Measurements from ENCODE around the gene PCNX1.
"Not testable (repeated sequence)": the region's sequence is repeated elsewhere in the genome, so short reads cannot be mapped to it uniquely, and the experiment has no call there.

Gene PCNX1

DNA sequence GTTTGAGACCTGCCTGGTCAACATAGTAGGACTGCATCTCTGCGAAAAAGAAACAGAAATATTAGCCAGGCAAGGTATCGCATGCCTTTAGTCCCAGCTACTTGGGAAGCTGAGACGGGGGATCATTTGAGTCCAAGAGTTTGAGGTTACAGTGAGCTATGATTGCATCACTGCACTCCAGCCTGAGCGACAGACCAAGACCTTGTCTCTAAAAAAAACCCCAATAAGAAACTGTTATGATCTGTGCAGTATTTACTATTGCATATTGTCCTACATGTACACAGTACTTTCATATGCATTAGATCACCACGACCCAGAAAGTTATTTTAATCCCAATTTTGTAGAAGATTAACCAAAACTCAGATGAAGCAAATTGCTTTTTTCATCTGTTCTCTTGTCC lies 187.5 kb downstream of the PCNX1 start:
- DNase-seq = no peak

DNA sequence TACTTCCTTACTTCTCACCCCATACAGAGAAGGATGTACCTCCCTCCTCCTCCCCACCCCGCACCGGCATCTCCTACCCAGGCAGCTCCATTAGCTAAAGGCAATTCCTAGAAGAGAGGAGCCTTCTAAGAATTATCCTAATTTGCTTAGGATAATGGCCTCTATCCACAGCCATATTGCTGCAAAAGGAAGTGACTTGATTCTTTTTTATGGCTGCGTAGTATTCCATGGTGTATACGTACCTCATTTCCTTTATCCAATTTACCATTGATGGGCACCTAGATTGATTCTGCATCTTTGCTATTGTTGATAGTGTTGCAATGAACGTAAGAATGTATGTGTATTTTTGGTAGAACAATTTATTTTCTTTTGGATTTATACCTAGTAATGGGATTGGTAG lies 189.7 kb downstream of the PCNX1 start:
- no peak for DNase-seq

DNA sequence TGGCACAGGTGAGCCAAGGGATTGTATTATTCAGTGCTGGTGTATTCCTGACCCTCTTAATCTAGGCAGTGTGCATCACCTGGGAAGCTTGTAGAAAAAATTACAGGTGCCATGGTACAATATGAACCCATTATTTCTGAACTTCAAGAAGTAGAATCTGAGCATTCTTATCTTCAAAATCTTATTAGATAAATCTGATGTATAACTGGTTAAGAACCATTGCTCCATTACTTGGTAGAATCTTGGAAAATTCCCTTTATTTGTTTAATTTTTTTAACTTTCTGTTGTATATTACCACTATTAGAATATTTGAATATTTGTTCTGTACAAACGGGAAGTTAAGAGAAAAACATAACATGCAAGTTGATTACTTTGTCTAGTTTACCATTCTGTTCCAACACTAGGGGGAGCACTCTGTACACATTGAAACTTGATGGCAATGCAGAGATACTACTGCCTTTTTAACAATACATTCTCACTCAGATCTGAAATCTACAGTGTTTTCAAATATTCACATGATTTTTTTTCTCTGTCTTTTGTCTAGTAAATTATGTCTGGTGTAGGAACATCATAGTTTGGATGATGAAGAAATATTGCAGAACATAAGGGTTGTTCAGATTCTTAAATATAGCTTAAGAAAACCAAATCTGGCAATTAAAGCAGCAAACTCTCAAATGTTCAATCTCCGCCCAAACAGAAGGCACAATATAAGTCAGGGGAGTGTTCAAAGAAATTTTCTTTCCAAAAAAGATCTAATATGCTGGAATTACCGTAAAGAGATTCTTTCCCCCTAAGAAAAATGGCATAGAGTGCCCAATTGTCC lies 196.6 kb downstream of the PCNX1 start:
- peak; percentile 47 for DNase-seq

DNA sequence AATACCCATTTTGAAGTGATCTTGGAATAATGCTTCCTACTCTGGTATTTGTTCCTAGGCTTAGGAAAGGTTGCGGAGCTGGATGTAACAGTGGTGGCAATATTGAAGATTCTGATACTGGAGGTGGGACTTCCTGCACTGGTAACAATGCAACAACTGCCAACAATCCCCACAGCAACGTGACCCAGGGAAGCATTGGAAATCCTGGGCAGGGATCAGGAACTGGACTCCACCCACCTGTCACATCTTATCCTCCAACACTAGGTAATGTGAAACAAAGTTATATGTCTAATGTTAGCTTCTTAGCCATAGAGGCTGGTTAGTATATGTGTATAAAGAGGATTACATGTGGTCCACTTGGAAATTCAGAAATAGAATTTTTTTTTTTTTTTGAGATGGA lies 197.9 kb downstream of the PCNX1 start:
- no peak for DNase-seq

DNA sequence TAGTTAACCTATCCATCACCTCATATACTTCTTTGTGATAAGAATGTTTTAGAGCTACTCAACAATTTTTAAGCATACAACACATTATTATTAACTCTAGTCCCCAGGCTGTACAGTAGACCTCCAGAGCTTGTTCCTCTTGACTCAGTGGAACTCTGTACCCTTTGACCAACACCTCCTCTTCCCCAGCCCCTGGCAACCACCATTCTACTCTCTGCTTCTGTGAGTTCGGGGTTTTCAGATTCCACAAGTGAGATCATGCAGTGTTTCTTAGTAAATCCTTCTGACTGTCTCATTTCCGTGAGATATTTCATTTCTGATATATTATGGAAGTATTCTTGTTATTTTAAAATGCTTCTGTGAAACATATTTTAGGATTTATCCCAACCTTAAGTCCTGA lies 200.7 kb downstream of the PCNX1 start:
- no peak for DNase-seq

DNA sequence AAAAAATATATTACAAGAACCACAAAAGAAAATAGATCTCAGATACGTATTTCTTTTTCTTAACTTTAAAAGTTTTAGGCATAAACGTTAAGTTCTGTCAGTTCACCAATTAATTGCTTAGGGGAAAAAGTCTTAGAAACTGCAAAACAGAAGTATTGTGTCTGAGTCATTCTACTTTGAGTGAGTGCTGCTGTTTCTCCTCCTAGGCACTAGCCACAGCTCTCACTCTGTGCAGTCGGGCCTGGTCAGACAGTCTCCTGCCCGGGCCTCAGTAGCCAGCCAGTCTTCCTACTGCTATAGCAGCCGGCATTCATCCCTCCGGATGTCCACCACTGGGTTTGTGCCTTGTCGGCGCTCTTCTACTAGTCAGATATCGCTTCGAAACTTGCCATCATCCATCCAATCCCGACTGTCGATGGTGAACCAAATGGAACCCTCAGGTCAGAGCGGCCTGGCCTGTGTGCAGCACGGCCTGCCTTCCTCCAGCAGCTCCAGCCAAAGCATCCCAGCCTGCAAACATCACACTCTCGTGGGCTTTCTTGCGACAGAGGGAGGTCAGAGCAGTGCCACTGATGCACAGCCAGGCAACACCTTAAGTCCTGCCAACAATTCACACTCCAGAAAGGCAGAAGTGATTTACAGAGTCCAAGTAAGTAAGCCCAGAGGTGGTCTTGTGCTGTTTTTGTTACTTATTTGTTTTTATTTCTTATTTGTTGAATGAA lies 201.3 kb downstream of the PCNX1 start:
- no peak for DNase-seq

DNA sequence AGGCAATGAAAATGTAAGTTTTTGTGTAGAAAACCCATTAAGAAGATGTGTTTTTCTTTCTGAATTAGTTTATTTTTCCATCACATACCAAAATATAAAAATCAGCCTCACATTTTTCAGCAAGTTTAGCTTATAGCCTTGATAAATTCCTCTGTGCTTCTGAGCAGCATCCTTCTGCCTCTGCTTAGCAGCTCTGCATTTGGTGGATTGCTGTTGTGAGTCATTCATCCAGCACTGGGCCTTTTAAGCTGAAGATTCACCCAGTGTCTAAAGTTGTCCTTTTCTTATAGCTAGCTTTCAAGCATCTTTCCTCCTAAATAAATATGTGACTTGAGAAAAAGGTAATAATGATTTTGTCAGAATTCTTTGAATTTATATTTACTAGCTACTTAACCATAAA lies 206.1 kb downstream of the PCNX1 start:
- DNase-seq = no peak

DNA sequence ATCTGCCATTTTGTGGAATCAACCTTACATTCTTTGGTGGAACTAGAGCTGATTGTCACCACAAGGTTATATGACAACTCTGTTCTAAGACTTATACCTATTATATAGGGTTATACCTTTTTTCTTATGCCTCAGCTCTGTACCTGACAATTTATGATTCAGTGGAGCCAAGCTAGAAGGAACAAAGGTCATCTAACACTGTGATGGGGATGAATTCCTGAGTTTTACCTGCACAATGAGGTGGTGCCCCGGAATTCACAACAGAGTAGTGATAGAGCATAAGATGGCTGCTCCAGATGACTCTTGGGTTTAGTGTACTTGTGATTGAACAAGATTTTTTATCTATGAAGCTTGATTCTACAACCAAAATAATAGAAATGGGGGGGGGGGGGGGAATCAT lies 207.3 kb downstream of the PCNX1 start:
- no peak for DNase-seq

DNA sequence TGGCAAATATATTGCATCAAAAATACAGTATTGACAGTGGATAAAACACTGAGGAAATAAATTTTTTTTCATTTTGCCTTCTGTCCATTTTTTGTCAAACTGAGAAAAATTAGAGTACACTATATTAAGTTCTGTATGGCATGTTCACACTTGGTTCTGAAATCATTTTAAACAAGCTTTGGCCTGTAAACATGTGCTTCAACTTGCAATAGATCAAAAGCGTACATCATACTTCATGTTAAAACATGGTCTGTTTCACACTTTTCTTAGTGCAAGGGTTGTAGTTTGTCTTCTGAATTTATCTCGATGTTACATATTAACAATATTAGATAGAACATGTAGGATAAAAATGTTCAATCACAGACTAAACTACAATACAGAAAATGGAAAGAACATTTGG lies 208.0 kb downstream of the PCNX1 start:
- DNase-seq = no peak

DNA sequence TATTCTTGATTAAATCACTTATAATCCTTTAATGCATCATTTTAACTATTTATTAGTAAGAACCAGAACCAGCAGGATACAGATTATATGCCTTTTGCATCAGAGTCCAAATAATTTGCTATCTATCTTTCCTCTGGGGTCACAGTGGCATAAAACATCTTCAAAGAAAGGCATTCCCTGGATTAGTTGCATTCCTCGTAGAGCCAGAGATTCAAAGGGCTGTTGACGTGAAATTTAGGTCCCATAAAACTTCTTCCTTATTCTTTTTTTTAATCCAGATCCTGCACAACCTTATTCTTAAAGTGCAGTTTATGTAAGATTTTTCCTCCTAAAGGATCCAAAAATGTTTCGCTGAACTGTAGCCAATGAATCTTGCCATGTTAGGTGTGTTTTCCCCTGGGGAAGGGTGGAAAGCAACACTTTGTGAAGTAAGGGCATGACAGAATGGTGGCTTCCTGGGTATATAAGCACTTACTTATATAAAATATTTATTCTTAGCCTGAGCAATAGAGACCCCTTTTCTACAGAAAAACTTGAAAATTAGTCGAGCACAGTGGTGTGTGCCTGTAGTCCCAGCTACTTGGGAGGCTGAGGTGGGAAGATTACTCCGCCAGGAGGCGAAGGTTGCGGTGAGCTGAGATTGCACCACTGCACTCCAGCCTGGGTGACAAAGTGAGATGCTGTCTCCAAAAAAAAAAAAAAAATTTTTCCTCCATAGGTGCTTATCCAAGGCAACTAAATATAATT lies 208.7 kb downstream of the PCNX1 start:
- no peak for DNase-seq

DNA sequence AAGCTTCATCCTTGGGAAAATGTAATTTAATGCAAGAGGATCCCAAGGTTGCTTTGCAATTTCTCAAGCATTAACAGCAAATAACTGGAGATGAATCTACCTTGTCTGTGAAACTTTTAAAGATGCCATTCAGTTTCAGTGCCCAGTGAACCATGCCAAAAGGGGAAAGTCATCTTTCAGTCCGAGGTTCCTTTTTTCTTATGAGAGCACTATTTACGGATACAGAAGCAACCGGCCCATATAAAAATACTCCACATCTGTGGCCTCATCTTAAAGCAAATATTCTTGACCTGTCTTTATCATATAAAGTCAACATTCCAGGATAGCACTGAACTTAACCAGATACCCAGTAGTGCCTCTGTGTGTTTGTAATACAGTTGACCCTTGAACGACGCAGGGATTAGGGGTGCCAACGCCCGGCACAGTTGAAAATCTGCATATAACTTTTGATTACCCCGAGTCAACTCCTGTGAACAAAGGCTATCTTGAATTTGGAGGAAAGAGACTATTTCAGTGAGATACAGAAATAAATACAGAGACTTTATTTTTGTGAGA lies 209.4 kb downstream of the PCNX1 start:
- no peak for DNase-seq

DNA sequence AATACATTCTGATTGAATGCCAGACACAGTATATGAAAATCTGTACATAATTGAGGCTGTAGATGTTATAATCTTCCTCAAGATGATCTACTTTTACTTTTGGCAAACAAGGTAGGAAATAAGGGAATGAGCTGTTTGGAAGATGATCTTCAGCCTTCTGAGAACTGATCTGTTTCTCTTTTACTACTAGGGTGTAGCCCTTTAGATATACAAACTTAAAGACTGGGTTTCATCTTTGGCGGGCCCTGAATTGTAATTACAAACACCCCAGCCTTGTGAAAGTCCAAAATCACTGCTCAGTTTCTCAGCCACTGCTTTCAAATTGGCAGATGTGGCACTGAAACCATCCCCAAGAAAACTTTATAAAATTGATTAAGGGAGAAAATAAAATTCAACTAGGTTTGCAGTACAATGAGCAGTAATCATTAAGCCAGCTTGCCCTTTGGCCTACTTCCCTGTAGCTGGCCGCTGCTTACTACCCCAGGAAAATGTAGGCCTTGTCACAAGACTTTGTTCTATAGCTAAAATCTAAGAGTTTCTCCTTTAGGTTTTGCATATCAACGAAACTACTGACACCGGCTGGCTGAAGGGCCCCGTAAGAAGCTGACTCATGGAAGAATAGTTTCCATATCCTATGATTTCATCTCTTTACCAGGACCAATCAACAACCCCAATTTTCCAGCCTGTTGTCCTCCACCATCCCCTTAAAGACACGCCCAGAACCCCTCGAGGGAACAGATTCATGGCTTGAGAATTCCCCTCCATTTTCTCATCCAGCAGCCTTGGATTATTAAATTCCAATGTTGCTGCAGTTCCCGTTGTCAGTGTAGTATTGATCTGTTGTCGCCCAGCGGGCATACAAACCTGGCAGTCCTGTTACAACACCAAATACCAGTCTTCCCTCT lies 210.8 kb downstream of the PCNX1 start:
- DNase-seq = no peak

DNA sequence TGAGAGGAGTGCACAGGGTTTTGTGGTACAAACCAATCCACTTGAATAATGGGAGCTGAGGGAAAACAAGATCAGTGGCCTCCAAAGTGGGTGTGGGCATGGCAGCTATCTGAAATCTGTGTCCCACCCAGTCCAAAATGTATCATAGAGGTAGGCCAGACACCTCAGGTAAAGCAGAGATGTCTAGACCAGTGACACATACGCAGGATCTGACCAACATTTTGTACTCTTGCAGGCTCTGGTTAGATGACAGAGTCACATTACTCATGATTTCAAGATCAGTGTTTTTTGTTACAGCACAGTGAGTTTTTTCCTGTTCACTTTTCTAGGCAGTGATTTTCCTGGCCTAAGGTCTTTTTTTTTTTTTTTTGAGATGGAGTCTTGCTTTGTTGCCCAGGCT lies 211.8 kb downstream of the PCNX1 start:
- DNase-seq = no peak

DNA sequence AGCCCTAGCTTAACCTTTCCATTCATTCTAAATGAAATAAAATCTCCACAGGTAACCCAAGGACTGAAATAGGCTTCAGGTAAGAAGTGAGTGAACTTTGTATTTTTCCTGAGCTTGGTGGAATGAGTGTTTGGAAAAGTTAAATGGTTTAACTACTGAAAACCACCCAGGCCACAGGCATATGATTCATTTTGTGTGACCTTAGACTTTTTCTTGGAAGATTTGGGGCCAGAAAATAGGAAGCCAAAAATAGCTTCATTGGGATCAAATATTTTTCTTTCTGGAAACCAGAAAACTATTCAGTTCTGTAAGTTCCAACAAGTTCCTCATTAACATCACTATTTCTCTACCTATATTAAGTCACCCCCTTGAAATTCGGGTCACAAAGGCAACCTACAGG lies 212.6 kb downstream of the PCNX1 start:
- DNase-seq = no peak

DNA sequence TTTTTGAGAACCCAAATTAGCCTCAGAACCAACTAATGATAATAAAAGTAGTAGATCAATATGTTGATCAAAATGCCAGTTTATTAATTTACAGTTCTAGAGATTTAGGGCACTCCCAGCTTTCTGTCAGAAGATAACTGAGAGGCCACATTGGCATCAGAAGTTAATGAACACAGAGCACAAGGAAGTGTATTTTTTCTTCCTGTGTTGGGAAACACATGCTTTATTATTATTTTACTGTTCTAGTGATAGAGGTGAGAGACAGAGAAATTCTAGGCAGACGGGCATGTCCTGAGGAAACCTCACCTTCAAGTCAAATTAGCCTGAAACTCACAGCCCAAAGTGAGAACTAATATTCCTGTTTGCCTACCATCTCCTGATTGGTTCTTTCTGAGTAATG lies 213.7 kb downstream of the PCNX1 start:
- no peak for DNase-seq

DNA sequence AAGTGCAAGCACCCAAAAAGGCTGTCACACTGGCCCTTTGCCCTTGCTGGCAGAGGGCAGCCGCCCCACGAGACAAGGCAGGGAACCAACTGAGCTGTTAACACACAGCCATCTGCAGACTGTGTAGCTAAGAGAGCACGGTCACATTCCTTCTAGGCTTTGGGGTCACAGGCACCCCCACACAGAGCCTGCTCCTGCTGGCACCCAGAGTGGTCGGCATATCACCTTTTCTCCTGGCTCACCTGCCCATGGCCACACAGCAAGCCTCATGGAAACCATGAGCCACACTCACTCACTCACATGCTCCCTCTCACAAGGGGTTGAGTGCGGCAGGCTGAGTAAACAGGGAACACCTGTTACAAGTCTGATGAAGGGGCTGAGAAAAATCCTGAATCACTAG lies 214.5 kb downstream of the PCNX1 start:
- DNase-seq = no peak

DNA sequence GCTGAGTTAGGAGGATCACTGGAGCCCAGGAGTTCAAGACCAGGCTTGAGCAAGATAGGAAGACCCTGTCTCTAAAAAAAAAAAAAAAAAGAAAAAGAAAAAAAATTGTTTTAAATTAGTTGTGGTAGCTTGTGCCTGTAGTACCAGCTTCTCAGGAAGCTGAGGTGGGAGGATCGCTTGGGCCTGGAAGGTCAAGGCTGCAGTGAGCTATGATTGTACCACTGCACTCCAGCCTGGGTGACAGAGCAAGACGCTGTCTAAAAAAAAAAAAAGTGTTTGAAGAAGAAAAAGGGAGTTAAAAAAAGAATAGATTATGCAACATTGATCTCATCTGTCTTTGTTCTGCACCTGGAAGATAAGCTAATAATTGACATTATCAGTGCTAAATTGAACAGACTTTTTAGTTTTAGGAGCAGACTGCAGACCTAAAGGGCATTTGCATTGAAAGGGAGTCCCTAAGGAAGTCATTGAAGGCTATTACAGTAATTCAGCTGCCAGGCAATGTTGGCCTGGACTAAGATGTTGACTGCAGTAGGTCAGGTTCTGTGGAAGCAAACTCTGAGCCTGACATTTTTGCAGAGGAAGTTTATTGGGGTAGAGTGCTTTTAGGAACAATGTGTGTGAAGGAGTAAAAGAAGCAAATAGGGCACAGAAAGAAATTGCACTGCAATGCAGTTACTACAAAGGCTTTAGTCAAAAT lies 215.8 kb downstream of the PCNX1 start:
- DNase-seq = no peak

DNA sequence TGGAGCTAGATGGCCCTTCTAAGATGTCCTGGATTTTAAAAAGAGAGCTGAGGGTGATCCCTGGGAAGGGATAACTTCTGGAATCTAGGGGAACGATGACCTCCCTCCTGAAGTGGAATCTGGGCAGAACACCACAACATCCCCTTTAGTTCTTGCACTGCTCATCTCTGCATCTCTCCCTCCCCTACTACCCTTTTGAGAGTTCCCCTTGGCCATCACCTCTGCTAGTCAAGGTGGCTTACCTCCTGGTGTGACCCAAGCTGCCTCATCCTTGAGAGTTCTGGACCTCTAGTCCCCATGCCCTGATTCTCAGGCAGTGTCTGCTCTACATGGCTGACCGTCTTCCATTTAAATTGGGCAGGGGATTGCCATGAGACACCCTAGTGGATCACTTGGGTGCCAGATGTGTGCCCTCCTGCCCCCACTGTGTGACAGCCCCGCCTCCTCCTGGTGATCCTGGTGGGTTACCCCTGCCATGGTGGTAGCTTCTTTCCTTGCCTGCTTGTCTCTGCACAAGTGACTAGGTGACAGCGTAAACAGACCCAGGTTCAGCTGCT lies 216.4 kb downstream of the PCNX1 start:
- no peak for DNase-seq

DNA sequence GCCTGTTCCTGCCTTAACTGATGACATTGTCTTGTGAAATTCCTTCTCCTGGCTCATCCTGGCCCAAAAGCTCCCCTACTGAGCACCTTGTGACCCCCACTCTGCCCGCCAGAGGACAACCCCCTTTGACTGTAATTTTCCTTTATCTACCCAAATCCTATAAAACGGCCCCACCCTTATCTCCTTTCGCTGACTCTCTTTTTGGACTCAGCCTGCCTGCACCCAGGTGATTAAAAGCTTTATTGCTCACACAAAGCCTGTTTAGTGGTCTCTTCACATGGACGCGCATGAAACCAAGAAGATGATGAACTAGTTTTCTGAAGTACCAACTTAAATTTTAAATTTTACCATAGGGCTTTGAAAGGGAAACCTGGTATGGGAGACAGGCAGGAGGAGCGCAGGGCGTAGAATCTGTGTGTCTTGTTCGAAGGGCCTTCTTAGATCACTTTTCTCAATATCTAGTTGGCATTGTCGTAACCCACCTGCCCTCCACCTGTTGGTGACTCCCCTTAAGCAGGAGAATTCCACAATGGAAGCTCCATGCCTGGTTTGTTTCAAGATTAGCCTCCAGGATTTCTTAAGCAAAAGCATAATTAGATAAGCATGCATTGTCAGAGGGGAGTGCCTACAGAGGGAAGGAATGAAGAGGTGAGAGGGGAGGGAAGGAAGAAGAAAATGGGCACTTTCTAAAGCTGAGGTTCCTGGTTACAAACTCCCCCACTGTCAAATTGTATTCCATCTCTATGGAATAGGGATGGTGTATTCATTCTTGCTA lies 222.6 kb downstream of the PCNX1 start:
- not testable (repeated sequence) for DNase-seq

DNA sequence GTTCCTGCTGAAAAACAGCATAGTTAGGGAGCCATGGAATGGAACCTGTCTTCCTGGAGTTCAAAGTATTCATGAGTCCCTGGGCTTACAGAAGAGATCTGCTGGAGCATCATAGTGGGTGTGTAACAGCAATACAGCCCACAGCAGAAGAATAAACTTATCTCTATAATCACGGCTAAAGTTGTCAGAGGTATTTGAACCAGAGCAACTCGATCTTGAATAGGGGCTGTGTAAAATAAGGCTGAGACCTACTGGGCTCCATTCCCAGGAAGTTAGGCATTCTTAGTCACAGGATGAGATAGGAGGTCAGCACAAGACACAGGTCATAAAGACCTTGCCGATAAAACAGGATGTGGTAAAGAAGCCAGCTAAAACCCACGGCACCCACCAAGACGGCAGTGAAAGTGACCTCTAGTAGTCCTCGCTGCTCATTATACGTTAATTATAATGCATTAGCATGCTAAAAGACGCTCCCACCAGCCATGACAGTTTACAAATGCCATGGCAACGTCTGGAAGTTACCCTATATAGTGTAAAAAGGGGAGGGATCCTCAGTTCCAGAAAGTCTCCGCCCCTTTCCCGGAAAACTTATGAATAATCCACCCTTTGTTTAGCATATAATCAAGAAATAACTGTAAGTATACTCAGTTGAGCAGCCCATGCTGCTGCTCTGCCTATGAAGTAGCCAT lies 223.4 kb downstream of the PCNX1 start:
- DNase-seq = no peak

Measured in COR-L47 (cell line).